GM19452 (cell line): ENCODE measurements around the gene NGEF.
A peak's percentile ranks its signal among the peaks of the same experiment; 100 is the strongest.

ENCODE experiments used
- ATAC-seq: cut with Tn5 transposase; IDR thresholded peaks from one replicate; pipeline ENCODE4 v1.9.1; 2021; ENCODE audit not compliant: unreplicated experiment

The NGEF gene

DNA sequence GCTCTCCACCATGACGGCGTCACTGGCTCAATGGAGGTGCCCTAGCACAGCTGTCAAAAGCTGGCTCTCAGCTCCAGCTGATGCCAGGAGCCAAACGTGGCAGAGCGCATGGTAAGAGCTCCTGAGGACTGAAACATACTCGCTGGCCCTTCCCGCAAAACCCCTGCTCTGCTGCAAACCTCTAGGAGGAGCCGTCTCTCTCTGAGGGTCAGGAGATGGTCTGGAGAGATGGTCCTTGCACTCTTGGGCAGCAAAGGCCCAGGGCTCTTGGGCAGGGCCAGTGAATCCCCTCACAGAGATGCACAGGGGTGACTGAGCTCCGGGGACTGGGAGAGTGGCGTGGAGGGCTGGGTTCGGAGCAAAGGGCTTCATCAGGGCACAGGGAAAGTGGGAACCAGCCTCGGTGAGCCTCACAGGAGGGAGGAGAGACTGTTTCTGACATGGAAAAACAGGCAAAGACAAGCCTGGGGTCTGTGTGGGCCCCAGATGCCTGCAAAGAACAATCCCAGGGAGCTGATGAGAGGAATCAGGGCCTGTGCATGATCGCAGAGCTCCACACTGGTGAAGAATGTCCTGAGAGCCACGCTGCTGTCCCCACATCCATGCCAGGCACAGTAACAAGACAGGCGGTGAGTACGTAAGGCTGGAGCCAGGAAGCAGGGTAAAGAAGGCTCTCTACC lies 125.7 kb downstream of the NGEF start:
- ATAC-seq, result no peak

DNA sequence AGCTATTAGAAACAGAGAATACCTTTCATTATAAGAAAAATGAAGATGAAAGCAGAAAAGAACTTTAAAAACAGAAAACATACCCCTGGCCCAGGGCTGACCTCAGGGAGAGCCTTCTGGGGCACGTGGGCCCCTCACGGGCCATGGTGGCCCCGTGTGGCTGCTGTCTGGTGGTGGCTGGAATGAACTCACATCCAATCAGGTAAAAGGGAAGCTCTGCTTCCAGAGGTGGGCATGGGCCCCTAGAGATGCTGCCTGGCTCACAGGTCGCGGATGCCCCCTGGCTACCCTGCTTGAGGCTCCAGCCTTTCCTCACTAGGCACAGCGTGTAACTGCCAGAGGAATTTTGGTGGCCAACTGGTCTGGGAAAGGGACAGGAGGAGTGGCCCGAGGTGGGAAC lies 126.4 kb downstream of the NGEF start:
- ATAC-seq, result no peak

DNA sequence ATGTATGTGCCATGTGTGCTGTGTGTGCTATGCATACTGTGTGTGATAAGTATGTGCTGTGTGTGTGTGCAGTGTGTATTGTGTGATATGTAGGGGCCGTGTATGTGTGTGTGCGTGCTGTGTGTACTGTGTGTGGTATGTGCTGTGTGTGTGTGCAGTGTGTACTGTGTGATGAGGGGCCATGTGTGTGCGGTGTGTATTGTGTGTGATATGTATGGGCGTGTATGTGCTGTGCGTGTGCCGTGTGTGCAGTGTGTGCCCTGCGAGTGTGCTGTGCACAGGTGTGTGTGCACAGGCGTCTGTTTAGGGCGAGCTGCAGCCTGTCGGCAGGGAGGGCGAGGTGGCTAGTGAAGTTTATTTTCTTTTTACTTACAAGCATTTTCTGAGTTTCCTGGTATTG lies 126.9 kb downstream of the NGEF start:
- ATAC-seq, result no peak

DNA sequence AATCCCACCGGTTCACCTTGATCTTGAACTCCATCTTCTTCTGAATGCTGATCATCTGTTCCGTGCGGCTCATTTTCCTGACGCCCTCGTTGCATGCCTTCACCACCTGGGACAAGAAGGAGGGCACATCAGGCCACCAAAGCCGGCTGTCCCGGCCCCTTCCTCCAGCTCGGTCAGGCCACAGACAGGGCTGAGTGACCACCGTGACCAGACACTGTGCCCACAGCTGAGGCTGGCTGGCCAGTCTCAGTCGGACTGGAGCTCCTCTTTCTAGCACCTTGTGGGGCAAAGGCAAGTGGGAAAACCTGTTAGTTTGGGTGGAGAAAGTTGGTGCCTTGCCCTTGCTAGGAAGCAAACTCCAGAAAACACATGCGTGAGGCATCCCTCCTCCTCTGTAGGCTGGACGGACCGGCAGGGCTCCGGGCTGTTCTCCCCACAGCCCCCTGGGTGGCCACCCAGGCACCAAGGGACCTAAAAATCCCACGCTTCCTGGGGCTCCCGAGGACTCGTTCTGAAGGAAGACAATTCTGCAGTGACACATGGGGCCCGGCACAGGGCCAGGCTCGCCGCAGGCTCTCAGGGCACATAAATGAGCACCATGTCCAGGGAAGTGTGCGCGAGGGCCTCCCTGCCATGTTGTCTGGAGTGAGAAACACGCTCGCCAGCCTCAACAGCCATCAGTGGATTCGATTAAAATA lies 127.6 kb downstream of the NGEF start:
- no peak for ATAC-seq

DNA sequence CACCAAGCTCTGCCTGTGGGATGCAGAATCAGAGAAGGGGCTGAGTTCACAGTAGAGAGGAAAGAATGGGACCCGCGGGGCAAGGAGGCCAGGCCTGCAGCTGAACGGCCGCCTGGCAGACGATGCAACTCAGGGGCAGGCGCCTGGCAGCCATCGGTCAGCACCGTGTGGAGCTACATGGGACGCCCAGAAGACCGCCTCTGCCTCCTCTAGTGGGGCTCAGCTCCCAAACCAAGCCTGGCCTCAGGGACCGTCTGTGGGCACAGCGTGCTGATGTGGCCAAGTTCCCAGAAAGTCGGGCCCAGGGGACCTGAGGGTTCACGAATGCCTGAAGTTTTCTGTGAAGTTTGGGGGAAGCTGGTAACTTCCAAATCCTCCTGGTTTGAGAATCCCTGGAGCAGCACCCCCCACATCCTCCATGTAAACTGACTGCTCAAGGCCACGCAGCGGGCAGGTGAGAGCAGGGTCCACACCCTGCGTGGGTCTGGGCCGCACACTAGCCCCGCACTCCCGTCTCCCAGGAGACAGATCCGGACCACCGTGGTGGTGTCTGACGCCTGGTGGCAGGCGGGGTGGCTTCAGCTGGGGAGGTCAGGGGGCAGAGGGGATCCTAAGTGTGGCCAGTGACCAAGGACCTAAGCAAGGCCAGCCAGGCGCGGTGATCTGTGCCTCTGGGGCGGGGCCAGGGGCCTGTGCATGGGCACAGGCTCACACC lies 128.3 kb downstream of the NGEF start:
- no peak for ATAC-seq

DNA sequence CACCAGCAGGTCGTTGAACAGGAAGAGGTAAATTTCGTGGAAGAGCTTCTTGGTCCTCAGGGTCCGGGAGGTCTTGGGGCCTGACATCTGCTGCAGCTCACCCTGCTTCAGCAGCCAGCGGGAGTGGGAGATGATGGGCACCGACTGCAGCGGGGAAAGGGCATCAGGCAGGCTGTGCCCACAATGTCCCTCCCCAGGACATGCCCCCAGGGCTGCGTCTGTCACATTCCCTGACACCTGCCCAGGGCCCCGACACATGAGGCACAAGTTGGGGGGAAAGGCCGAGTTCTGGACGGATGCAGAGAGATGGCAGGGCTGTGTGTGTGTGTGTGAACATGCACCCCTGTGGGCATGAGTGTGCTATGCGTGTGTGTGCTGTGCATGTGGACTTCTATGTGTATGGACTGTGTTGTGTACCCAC lies 129.0 kb downstream of the NGEF start:
- ATAC-seq, result no peak

DNA sequence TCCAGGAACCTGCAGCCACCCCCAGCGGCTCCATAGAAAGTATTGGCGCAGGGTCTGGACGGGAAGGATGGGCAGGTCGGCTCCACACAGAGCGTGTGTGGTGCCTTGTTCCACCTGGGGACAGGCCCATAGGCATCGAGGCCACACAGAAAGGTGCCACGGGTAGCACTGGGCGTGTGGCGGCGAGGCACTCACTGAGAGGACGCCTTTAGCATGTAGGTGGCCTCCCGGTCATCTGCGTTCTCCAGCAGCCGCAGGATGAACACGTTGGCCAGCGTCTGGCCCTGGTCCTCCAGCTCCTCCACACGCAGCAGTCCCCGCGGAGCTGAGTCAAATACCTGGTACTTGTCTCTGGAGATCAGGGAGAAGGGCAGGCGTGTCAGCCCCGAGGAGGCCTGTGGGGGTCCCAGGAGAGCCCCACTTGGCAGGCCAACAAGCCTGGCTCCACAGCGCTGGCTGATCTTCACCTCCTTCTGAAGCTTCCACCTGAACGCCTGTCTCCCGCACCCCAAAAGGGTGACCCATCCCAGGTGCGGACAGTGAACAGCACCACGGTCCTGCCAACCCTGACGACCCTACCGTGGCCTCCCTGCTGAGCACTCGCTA lies 129.8 kb downstream of the NGEF start:
- no peak for ATAC-seq

DNA sequence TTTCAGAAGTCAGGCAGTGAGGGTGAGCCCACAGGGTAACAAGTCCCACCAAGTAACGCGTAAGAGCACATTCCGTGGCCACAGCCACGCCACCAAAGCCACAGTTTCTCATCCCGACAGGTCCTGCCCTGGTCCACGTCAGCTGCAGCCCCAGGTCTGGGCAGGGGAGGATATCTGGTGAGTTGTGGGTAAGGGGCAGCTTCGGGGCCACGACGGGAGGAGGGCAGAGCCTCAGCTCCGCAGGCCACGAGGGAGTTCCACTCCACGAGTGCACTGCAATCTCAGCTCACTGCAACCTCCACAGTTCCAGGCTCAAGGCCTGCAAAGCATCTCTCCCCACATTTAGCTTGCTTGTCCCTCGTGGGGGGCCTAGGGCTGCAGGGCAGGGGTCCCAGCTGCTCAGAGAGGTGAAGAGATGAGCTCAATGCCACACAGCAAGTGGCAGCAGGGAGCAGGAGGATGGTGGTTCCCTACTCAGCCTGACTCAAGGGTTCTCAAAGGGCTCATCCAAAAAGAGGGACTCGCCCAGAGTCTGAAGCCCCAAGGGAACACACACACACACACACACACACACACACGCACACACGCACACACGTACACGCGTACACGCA lies 130.4 kb downstream of the NGEF start:
- ATAC-seq, result no peak

DNA sequence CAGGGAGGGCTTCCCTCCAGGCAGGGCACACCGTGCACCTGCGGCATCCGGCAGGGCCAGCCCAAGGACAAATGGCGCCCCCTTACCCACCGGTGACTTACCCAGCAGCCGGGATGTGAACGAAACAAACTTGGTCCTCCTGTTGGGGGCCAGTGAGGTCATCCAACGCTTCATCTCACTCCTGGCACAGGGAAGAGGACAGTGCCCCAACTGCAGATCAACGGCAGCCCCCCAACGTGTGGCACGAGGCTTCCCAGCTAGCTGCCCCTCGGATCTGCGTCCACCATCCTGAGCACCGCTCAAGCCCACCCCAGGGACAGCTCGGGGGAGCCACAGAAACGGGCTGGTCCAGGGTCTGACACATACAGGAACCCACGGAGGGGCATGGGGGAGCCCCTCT lies 131.0 kb downstream of the NGEF start:
- ATAC-seq, result no peak

DNA sequence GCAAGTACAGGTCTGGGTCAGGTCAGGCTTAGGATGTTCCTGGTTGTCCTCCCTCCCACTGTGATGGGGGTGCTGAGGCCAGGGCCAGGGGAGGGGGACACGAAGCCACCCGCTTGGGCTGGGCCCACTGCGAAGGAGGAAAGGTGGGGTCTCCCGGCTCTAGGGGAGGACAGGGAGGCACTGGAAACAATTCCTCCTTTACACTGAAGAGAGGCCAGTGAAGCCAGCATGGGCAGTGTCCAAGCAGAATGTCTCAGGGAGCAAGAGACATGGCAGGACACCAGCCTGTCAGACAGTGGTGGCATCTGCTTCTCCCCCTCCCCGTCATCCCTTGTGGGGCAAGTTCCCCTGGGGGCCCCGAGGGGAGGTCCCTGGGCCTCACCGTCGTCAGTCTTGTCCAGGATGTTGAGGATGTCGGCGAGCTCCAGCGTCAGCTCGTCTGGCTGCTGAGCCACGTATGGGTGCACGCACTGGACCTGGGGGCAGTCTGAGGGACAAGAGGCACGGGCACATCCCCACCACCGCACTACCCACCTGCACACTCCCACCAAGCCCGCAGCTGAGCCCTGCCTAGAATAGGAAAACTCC lies 132.2 kb downstream of the NGEF start:
- ATAC-seq, result no peak

DNA sequence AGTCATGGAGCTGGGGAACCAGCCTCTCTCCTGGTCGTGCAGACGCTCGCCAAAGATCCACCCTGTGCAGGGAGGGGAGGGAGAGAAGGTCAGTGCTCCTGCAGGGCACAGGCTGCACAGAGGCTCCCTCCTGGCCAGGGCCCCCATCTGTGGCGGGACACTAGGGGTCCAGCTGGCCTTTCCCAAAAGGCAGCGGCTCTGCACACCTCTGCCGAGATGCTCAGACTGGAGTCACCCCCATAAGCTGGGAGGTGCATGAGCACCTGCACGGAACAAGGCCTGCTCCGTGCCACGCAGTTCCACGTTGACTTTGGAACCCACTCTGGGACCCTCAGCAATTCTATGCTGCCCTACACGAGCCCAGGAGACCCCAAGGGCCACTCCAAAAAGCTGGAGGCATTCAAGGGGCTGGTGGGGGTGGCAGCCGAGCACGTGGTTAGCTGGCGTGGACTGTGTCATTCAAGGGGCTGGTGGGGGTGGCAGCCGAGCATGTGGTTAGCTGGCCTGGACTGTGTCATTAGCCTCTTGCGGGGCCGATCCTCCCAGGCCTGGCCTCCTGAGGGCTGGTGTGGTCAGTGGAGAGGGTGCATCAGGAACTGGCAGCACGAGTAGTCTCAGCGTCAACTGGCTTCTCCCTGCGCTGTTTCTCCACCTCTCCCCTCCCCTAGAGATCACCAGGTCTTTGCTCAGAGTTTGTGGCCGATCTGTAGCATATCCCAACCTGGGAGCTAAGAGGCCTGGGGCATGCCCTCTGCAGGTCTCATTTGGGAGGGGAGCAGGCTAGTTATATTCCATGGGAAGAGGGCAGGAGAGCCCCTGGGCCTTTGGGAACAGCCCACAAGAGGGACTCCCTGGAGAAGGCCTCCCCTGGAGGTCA lies 133.2 kb downstream of the NGEF start:
- ATAC-seq, result no peak

DNA sequence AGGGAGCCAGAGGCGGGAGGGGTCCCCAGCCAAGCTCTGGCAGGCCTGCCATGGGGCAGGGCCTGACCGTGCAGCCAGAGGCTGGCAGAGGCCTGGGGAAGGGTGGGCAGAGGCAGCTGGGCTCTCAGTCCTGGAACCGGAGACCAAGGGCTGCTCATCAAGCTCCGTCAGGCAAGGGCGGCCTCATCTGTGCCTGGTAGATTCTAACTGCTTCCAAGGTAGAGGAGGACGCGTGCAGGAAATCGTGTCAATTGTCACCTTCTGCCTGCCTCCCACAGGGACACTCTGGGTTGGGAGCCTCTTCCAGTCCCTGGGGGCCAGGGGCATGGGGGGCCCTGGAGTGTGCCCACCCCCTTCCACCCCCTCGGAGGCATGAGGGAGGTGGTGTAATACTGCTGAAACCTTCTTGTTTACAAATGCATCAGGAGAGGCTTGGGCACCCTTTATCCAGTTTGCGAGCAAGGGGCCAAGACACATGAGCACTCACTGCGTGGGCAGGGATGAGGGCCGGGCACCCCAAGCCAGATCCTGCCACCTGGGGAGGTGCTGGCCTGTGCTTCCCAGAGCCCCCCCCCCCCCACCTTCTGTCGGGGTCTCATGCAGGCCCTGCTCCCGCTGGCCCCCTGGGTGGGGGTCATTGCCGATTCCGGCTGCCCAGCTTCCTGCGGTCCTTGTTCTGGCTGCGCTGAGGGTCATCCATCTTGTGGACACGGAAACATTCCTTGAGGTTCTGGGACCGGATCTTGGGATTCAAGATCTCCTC lies 134.0 kb downstream of the NGEF start:
- ATAC-seq, result no peak

DNA sequence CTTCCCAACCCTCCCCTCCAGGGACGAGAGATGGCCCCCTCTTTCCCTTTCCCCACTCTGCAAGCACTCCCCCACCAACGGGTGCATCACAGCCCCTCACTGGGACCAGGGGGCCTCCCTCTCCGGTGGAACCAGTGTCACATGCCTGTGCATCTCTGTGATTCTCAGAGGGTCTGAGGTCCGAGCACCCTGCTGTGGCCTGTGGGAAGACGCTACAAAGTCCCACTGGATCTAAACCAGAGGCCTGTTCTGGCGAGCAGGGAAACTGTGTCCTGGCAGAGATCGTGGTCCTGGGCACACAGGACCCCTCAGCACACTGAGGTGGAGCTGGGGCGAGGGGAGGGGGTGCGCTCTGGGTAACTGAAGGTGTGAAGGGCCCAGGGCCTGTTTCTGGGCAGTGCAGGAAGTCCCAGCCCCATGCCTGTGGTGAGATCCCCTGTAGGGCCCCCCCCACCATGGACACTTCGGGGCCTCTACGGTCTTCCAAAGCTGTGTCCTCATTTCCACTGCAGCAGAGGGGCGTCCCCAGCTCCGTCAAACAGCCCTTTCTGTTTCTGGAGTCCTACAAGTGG lies 135.0 kb downstream of the NGEF start:
- no peak for ATAC-seq

DNA sequence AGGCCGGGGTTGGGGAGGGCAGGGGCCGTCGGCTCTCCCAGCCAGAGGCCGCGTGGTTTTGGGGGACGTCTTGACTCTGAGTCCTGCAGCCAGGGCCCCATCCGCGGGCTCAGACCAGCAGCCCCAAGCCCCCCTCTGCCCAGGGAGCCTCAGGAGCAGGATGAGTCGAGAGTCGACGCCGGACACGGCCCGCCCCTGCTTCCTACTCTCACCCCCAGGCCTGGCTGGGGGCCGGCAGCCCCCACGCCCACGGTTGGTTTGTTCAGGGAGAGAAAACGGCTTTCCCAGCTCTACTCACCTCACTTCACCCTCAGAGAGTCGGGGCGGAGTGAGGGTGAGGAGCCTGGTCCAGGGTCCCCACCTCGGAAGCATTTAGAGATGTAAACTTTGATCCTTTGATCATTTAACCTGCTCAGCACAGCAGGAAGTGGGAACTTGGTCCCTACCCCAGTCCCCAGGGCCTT lies 136.0 kb downstream of the NGEF start:
- no peak for ATAC-seq

DNA sequence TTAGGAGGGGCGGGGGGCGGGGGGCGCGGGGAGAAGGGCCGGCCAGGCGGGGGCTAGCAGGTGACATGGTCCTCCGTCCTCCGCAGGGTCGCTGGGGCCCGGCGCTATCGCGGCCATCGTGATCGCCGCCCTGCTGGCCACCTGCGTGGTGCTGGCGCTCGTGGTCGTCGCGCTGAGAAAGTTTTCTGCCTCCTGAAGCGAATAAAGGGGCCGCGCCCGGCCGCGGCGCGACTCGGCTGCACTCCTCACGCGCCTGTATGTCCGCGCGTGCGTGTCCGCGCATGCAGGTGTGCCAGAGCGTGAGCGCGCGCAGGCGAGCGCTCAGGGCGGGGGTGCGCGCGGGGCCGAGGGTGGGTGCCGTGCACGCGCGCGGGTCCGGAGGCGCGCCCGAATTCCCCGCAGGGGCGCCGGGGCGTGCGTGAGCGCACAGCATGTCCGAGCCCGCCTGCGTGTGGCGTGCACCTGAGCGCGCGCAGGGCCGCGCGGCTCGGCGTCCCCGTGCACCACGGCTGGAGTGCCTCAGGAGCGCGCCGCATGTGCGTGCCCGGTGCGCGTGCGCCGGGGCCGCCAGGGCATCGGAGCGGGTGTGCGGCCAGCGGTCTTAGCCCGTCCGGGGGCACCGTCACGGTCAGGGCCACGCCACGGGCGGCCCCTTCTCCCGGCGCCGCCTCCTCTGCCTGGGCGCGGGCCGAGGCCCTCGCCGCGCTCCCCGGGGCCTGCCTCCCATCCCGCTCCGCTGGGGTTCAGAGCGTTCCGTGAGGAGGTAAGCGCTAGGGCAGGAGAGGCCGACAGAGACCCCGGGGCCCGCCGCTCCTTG lies 136.7 kb downstream of the NGEF start:
- peak; percentile 45 for ATAC-seq

DNA sequence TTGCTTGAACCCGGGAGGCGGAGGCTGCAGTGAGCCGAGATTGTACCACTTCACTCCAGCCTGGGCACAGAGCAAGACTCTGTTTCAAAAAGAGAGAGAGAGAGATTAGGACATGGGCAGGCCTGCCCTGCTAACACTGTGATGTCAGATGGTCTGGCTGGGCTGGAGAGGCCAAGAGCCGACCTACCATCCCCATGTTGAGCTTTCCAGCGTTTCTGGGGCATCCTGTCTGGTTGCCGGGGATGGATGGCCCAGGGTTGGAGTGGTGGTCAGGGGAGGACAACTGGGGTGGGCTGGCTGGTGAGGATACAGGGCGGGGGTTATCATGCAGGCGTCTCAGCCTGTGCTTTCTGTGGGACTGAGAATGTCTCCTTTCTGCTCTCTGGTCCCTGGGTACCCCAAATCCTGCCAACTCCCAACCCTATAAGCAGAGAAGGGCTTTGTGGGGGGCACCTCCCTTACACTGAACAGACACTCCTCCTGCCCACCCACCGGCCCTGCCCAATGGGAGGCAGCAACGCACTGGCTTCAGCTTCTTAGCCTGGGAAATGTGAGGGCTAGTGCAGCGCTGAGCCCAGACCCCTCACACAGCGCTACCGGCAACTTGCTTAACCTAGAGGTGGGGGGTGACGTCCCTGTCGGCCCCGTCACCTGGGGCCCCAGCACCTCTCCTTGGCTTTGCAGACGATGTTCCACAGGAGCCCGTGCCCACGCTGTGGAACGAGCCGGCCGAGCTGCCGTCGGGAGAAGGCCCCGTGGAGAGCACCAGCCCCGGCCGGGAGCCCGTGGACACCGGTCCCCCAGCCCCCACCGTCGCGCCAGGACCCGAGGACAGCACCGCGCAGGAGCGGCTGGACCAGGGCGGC lies 137.6 kb downstream of the NGEF start:
- no peak for ATAC-seq

DNA sequence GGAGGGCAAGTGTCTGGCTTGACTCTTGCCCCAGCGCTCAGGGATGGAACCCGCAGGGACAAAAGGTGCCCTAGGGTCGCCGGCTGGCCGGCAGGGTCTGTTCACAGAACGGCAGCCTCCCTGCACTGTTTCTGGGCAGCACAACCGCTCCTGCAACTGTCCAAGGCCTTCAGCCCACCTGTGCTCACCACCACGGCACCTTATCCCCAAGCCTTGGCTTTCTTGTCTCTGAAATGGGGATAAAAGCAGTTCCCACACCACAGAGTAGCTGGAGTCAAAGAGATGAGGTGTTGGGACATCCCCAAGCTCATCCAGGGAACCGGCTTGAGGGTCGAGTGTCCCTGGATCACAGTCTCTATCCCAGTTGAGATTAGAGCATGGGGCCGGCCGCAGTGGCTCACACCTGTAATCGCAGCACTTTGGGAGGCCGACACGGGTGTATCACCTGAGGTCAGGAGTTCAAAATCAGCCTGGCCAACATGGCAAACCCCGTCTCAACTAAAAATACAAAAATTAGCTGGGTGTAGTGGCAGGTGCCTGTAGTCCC lies 138.3 kb downstream of the NGEF start:
- ATAC-seq, result no peak
